Calu3 (cell line): Measurements from ENCODE around the gene TEX35. TPM values are rescaled to one million over a fixed set of nuclear protein-coding genes. Genes with fewer than 3 reads are reported as not detected.

Experiments
- BruUV-seq: library from RNA; stranded (reverse); fragments of 400-500 nt; replicated peaks from 2 replicates; lab custom pipeline; 2021; lab: Mats Ljungman, UMichigan
- CTCF ChIA-PET: fragments of 300-600 bp; sonication (Branson Sonifier 250); formaldehyde crosslinking; loops from one replicate; lab custom pipeline; 2022; ENCODE audit warnings: antibody characterized with exemption; lab: Charles Lee
- DNase-seq: peaks from one replicate; pipeline ENCODE4 v3.0.0; 2022
- H3K27ac Mint-ChIP-seq: one replicate; pipeline ENCODE4 v1.8.0; 2022; ENCODE audit warnings: mixed read lengths; ENCODE audit not compliant: unreplicated experiment
- H3K27me3 Mint-ChIP-seq: one replicate; pipeline ENCODE4 v1.8.0; 2022; ENCODE audit warnings: mixed read lengths; ENCODE audit not compliant: unreplicated experiment
- H3K36me3 Mint-ChIP-seq: one replicate; pipeline ENCODE4 v1.8.0; 2022; ENCODE audit warnings: mild to moderate bottlenecking, moderate library complexity, mixed read lengths; ENCODE audit not compliant: insufficient read depth, unreplicated experiment
- H3K4me1 Mint-ChIP-seq: one replicate; pipeline ENCODE4 v1.8.0; 2022; ENCODE audit warnings: mild to moderate bottlenecking, low read depth, mixed read lengths; ENCODE audit not compliant: unreplicated experiment
- H3K4me3 Mint-ChIP-seq: one replicate; pipeline ENCODE4 v1.8.0; 2022; ENCODE audit warnings: mild to moderate bottlenecking, low read depth, moderate library complexity, mixed read lengths; ENCODE audit not compliant: unreplicated experiment
- H3K9me3 Mint-ChIP-seq: one replicate; pipeline ENCODE4 v1.8.0; 2022; ENCODE audit warnings: low read depth, mixed read lengths; ENCODE audit not compliant: unreplicated experiment
- CTCF ChIP-seq: fragments of 200-600 bp; IDR thresholded peaks from one replicate; pipeline ENCODE4 v1.8.0; 2022; ENCODE audit warnings: antibody characterized with exemption; ENCODE audit not compliant: unreplicated experiment
- intact Hi-C: fragments of 100-400 bp; cut with micrococcal nuclease; formaldehyde crosslinking; loops from one replicate; pipeline ENCODE4 v1.10.0; 2022; ENCODE audit not compliant: unreplicated experiment
- total RNA-seq: library from RNA; stranded (reverse); gene quantifications from 2 replicates; pipeline ENCODE4 v1.2.3, GENCODE V29; 2022

The TEX35 gene
- total RNA-seq, 1 experiment from 2014 or later: not detected

GRCh38 chr1:178493301-178493741 lies 19.6 kb upstream of the TEX35 start:
- H3K9me3 Mint-ChIP-seq: no peaks in the 10 kb centered on the region
- intact Hi-C loops: no loop called here
- no peaks in the 10 kb centered on the region for H3K36me3 Mint-ChIP-seq
- DNase-seq: no peak
- H3K27ac Mint-ChIP-seq: no peak overlapping the region
- CTCF ChIA-PET: no interaction called here
- H3K4me3 Mint-ChIP-seq: no peak overlapping the region
- no peaks in the 10 kb centered on the region for H3K4me1 Mint-ChIP-seq
- BruUV-seq: no TSS peak
- H3K27me3 Mint-ChIP-seq: peaks cover 12% of the 10 kb centered on the region
- TF ChIP-seq CTCF: no peak

GRCh38 chr1:178494569-178494971 lies 18.3 kb upstream of the TEX35 start:
- DNase-seq: no peak
- H3K4me1 Mint-ChIP-seq: no peaks in the 10 kb centered on the region
- H3K27me3 Mint-ChIP-seq: peaks cover 12% of the 10 kb centered on the region
- H3K36me3 Mint-ChIP-seq: no peaks in the 10 kb centered on the region
- intact Hi-C loops: no loop called here
- no TSS peak for BruUV-seq
- CTCF ChIA-PET: interaction anchor here (0.7 kb wide), 1 partner anchor 11 kb away, joined by 3 read pairs; no protein-coding TSS in a partner anchor
- no peaks in the 10 kb centered on the region for H3K9me3 Mint-ChIP-seq
- H3K4me3 Mint-ChIP-seq: no peak overlapping the region
- TF ChIP-seq CTCF: no peak
- no peak overlapping the region for H3K27ac Mint-ChIP-seq

DNA sequence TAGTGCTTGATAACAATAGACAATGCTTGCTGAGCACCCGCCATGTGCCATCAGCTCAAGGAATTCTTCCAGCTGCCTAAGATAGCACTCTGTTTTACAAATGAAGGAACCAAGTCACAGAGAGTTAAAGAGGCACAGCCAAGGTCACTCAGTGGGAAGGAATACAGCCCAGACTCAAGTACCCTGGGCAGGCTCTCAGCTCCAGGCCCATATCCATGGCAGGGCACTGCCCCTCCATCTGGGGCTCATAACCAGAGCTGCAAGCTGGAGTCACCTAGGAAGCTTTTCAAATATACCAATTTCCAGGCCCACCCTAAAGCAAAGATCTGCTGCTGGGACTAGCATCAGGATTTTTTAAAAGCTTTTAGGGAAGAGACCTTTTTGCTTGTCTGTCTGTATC lies 17.8 kb upstream of the TEX35 start:
- no peak for TF ChIP-seq CTCF
- no peaks in the 10 kb centered on the region for H3K9me3 Mint-ChIP-seq
- CTCF ChIA-PET: no interaction called here
- DNase-seq: no peak
- intact Hi-C loops: no loop called here
- no TSS peak for BruUV-seq
- peaks cover 12% of the 10 kb centered on the region for H3K27me3 Mint-ChIP-seq
- no peak overlapping the region for H3K4me3 Mint-ChIP-seq
- H3K4me1 Mint-ChIP-seq: no peaks in the 10 kb centered on the region
- no peaks in the 10 kb centered on the region for H3K36me3 Mint-ChIP-seq
- H3K27ac Mint-ChIP-seq: no peak overlapping the region

DNA sequence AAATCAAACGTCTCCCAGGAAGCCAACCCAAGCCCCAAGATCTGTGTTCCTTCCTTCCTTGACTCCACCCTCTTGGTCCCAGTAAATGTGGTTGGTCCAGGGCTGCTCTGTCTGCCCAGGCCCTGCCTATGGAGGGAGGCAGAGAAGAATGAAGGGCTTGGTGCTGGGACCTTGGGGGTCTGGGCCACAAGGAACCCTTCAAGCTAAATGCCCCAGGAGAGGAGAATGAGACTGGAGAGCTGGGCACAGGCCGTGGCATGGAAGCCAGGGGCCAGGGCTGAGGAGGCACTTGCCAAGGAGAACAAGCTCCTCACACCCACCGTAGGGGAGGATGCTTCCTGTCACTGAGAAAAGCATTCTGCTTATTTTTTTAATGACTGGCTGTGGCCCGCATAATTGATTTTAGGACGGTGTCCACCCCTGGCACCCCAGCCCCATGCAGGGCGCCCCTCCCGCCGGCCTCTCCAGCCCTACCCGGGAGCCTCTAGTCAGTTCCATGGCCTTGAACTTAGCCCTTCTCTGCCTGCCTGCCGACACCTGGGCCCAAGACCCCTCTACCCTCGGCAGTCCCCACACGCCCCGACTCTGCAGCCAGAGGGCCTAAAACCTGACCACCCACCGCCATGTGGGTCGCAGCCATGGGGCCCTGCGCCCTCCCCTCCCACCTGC lies 17.0 kb upstream of the TEX35 start:
- no TSS peak for BruUV-seq
- peaks cover 4% of the 10 kb centered on the region for H3K36me3 Mint-ChIP-seq
- TF ChIP-seq CTCF: no peak
- no peaks in the 10 kb centered on the region for H3K4me1 Mint-ChIP-seq
- DNase-seq: no peak
- CTCF ChIA-PET: no interaction called here
- H3K4me3 Mint-ChIP-seq: no peak overlapping the region
- H3K27ac Mint-ChIP-seq: no peak overlapping the region
- peaks cover 12% of the 10 kb centered on the region for H3K27me3 Mint-ChIP-seq
- intact Hi-C loops: no loop called here
- H3K9me3 Mint-ChIP-seq: no peaks in the 10 kb centered on the region
